CD4-positive, alpha-beta T cell treated with Interleukin-4 for 4 hours (primary cell): ENCODE measurements around the gene BMPR1B.
A peak's percentile ranks its signal among the peaks of the same experiment; 100 is the strongest.
"Not testable (repeated sequence)": the region's sequence is repeated elsewhere in the genome, so short reads cannot be mapped to it uniquely, and the experiment has no call there.

Experiments used
- DNase-seq: peaks from one replicate; pipeline ENCODE4 v3.0.0-alpha.2; 2020

BMPR1B gene

DNA sequence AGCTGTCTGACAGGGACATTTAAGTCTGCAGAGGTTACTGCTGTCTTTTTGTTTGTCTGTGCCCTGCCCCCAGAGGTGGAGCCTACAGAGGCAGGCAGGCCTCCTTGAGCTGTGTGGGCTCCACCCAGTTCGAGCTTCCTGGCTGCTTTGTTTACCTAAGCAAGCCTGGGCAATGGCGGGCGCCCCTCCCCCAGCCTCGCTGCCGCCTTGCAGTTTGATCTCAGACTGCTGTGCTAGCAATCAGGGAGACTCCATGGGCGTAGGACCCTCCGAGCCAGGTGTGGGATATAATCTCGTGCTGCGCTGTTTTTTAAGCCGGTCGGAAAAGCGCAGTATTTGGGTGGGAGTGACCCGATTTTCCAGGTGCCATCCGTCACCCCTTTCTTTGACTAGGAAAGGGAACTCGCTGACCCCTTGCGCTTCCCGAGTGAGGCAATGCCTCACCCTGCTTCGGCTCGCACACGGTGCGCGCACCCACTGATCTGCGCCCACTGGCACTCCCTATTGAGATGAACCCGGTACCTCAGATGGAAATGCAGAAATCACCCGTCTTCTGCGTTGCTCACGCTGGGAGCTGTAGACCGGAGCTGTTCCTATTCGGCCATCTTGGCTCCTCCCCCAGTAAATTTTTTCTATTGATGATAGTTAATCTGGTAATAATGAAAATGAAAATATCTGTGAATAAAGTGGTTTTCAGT lies 83.6 kb downstream of the BMPR1B start:
- not testable (repeated sequence) for DNase-seq

DNA sequence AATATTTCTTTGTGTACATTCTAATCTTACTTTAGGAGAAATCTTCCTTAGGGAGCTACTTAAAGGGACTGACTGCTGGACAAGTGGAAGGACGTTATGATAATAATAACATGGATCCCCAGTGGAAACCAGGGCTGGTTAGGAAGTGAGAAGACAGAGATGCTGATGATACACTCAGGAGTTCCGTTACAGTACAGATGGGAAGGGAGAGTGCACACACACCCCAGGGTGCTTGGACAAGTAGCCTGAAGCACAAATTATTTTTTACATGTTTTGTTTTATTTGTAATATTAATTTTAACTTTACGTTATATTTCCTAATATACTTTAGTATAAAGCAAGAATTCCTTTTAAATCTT lies 84.1 kb downstream of the BMPR1B start:
- DNase-seq: no peak

DNA sequence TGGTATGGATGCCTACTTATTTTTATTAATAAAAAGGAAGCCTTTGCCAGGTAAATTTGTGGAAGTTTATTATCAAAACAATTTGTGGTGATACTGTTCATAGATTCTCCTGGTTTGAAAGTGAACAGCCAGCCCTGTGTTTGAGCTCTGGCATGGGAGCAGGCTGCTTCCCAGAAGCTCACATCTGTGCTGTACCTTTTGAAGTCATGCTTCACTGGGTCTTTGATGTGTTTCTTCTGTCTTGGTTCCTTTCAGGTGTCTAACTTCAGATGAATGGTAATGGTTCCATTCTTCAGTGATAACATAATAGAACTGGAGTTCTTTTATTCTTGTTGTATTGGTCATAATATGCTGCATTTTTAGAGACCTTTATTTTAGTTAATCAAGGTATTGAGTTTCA lies 85.5 kb downstream of the BMPR1B start:
- DNase-seq: no peak

DNA sequence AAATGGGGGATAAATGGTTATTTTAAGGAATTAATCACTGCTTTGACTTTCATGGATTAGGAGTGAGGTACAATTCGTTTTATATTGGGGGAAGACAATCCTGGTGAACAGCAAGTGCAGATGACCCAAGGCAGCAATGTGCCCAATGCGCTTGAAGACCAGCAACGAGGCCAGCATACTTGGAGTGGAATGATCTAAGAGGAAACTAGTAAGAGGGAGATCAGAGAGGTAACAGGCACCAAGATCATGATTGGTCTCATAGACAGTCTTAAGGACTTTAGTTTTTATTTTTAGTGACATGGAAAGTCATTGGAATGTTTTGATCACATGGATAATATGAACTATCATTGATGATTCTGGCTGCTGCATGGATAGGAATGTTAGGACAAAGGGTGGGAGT lies 90.6 kb downstream of the BMPR1B start:
- no peak for DNase-seq

DNA sequence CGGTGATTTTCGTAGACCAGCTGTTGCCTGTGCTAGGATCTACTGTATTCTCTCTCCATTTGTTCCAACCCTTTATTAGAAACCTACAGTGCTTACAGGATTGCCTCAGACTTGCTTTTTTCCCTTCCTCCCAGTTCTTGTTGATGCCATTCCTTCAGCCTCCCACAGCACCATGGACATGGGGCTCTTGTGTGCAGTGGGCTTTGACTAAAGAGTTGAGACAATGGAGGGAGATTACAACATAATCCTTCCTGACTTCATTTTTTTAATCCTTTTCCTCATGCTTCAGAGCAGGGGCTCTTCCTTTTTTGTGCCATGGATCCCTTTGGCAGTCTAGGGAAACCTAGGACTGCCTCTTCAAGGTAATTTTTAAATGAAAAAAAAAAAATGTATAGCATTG lies 92.1 kb downstream of the BMPR1B start:
- DNase-seq: no peak

DNA sequence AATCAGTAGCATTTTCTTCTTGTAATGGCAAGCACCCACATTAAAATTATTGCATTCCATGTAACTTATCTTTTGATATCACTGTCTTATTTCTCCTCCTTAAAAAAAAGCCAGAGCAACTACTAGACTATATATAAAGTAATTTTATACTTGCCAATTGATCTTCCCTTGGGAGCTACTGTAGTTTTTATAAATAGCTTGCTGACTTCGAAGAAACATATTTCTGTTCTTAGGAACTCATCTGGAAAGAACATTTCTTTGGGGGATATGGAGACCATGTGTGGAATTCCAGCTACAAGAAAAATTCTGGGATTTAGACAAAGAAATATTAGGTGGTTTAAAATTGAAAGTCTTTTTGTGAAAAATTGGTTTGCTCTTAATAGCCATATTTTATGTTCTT lies 94.9 kb downstream of the BMPR1B start:
- no peak for DNase-seq

DNA sequence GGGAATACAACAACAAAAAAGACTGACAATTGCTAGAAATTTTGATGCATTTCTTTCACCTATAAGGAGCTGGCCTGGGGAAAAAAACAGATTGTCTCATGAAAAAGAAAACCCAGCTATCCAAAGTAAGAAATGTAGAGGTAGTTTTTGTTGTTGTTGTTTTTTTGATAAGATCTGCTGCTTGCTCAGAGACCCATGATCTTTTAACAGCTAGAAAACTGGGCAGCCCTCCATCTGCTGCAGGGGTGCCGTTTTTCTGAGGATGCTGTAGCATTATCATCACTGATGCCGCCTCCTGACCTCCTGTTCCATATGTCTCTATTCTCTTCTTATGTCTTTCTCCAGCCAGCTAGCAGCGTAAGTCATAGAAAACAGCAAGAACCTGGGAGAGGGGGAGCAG lies 98.3 kb downstream of the BMPR1B start:
- no peak for DNase-seq

DNA sequence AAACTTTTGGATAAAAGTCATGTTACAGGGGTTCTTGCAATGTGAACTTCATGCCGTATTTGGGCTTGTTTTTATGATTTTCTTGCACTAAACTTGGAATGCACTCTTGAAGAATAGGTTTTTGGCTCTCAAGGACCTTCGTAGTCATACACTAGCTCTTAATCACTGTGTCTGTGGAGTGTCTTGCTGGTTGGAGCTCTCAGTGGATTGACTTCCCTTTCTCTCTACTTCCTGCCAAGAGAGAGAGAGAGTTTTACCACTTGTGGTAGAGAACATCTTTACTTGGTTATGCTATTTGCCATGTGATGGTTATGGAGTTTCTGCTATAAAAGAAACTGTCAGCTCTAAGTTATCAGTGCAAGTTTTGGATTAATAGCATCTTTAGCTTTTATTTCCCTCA lies 112.4 kb downstream of the BMPR1B start:
- no peak for DNase-seq

DNA sequence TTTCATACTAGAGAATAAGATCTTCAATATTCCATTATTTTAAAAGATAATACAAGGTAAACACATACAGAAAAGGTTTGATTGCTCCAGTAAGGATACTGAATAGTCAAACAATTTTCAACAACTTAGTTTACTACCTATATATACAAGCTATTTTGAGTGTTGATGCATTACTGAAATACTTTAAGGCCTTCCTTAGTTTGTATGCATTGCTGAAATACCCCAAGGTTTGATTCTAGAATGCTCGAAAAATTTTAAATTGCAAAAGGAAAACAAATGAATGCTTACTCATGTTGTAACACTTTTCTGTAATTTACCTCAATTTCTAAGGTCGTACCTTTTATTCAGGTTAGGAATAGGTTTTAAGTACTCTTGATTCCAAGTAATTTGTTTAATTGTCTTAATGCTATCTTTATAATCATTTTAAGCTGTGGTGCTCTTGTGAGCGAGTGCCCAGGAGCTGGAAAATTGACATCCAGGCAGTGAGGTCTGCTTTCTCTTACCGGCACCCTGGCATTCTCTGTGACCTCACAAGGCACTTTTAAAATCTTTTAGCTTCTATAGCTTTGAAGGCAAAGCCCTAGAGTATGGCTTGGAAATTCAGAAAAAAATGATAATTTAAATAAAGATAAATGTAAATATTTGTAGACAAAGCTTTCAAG lies 114.0 kb downstream of the BMPR1B start:
- DNase-seq: no peak

DNA sequence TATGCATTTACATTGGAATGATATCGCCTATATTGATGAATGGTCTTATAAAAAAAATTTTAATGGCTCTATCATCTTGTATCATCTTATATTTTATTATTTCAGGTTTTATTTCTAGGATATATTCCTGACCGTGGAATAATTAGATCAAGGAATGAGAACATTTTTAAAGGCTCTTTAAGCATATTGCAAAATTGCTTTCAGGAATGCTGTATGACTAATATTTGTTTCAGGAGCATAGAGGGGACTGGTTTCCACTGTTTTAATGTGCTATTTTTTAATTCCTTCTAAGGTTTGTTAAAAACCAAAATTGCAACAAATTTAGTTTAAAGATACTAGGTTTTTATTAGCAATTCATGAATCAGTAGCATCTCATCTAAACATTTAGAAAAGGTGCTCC lies 120.2 kb downstream of the BMPR1B start:
- no peak for DNase-seq

DNA sequence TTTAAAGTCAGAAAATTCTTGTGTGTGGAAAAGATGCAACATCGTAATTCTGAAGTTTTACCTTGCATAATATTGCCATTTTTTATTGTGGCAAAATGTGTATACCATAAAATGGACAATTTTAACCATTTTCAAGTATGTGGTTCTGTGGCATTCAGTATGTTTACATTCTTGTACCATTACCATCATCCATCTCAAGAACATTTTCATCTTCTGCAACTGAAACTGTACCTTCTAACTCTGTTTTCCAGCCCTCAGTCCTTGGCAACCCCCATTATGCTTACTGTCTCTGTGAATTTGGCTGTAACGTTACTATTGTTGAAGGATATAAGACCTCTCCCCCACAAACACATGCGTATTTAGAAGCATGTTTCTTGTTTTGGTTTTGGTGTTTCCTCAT lies 123.2 kb downstream of the BMPR1B start:
- DNase-seq: no peak

DNA sequence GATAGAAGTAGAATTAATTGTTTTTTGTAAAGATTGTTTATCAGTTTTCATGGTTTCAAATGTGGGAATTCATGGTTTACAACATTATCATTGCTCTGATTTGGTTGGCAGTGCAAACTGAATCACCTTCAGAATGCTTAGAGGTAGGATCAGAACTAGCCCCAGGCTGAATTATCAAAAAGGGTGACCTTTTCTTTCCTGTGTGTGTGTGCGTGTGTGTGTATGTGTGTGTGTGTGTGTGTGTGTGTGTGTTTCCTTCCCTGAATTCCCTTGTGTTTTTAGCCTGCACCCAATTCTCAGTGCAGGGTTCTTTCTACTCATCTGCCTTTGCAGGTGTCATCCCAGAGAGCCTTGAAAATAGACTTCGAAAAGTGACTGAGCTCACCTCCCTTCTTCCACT lies 125.0 kb downstream of the BMPR1B start:
- DNase-seq: no peak

DNA sequence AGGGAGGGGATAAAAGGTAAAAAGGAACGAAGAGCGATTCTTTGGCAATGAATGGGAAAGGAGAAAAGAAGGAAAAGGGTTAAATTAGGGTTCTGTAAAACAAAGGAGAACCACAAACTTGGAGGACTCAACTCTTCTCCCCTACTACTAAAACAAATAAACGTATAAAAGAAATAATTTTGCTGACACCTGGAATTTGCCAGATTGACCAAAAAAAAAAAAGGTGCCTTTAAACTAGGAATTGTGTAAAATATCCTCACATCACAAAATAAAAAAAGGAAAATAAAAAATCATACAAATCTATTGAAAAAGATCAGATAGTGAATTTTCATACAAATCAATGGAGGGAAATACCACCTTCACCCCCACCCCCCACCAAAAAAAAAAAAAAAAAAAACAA lies 129.3 kb downstream of the BMPR1B start:
- DNase-seq: no peak

DNA sequence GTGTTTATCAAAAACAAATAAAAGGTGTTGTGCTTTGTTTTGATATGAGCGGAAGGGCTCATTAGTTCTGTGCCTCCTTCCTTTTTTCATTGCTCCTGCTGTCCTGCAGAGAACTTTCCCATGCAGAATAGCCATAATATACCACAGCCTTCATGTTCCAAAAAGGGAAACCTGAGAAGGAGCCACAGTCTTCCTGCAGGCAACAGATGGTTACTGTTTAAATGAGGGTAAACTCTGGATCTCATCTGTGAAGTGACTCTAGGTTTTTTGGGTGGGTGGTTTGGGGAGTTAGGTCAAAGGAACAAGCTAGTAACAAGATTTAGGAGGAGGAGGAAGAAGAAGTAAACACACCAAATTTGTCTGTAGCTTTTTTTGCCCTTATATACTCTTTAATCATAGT lies 131.8 kb downstream of the BMPR1B start:
- DNase-seq: no peak

DNA sequence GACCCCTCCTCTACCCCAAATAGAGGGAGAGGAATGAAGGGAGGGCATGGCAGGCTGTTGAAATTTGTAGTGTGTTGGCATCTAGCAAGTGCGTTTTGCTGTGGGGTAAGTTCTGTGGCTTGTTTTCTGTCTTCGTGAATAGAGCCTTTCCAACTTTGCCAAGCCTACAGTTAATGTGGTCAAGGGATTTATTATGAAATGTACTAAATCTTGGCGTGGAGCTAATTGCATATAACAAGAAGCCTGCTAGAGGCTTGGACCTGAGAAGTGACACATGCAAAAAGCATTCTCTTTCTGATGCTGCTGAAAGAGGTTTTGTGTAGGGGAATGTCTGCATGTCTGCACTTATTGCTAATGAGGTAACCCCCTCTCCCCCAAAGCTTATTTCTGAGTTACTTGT lies 132.2 kb downstream of the BMPR1B start:
- DNase-seq: no peak

DNA sequence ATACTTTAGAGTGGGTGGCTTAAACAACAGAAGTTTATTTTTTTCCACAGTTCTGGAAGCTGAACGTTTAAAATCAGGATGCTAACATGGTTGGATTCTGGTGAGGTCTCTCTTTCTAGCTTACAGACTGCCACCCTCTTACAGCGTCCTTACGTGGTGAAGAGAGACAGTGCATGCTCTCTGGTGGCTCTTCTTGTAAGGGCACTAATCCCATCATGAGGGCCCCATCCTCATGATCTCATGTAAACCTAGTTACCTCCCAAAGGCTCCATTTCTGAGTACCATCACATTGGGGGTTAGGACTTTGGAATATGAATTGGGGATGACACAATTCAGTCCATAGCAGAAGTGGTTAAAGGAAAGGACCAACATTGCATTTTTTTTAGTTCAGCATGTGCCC lies 132.8 kb downstream of the BMPR1B start:
- no peak for DNase-seq

DNA sequence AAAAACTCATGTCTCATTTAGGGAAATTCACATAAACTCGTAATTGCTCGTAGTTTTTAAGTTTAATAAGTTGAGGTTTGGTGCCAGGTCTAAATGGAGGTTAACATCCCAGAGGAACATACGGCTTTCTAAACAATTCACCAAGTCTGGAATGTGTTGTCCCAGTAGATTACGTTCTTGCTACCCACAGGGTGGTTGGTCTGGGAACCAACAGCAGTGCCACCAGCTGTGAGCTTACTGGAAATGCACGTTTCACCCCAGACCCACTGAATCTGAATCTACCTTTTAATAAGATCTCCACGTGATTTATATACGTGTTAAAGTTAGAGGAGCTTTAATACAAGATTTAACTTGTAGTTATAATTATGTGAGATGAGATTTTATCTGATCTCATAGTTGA lies 134.3 kb downstream of the BMPR1B start:
- DNase-seq: no peak

DNA sequence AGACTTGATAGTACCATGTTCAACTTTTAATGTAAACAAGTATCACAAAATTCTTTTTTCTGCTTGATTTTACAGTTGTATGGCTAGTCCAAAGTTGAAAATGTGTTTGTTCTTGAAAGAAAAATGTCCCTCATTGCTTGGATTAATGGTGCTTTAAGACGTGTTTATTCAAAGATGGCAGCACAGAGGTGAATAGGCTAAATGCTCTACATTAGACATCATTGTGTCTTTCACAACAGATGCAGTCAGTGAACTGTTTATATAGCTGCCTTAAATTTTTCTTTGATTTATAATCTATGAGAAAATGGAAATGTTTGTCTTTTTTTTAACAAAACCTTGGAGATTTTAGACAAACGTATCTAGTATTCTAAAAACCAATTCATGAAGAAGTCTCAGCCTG lies 137.3 kb downstream of the BMPR1B start:
- DNase-seq: no peak

DNA sequence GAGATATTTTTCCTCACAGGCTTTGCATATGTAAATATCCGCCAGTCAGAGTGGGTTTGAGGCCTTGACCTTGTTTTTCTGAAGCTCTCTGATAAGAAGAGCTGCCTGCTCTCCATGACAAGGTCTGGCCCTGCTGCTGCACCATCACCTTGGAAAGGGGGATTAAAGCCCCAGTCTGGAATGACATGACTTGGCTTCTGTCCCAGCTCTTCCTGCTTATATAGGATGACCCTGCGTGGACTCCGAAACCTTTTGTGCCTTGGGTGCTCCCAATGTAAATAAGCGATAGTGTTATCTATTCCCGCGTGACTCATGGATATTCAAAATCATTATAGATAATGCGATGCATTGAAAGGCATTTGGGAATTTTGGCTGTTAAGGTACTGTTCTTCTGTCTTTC lies 139.3 kb downstream of the BMPR1B start:
- no peak for DNase-seq

DNA sequence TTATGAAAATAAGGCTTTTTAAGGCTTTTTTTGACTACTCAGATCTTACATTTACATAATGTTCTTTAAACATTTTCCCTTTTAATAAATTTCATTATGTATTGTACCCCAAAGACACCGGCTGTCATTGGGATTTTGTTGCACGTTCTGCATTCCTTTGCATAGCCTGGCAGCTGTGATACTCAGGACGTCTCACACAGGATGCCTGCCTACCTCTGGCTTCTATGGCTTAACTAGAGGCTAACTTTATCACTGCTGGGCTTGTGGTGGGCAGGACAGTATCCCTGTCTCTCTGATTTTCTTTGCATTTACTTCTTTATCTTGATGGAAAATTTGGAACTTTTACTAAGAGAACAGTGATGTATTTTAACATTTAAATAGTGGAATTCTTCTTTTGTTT lies 147.8 kb downstream of the BMPR1B start:
- DNase-seq: no peak

DNA sequence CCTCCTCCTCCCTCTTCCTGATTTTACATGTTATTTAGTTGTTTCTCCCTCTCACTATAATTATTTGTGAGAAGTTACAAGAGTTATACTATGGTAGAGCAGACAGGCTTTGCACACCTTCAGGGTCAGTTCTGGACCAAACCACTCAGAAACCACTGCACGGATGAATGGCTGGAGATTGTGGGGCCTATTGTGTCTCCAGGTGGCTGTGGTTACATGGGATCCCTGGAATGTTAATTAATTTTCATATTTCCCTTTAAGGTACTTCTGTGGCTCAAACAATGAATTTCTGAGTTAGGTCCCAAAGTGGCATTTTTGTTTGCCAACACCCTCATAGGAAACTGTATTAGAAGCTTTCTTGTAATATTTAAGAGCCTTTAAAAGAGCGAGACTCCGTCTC lies 151.9 kb downstream of the BMPR1B start:
- no peak for DNase-seq

DNA sequence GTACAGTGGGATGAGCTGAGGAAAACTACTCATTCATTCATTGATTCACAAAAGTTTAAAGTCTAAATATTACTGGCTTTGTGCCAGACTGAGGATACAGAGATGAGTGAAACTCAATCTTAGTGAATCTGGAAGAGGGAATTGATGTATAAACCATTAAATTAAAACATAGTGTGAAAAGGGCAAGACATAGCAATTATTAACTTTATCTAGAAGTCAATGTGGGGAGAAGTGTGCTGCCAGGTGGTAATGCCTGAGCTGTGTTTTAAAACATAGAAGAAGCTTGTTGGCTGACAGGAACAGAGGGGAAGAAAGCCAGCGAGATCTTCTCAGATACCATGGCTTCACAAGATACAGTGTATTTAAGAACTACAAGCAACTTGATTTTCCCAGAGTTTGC lies 153.4 kb downstream of the BMPR1B start:
- no peak for DNase-seq

DNA sequence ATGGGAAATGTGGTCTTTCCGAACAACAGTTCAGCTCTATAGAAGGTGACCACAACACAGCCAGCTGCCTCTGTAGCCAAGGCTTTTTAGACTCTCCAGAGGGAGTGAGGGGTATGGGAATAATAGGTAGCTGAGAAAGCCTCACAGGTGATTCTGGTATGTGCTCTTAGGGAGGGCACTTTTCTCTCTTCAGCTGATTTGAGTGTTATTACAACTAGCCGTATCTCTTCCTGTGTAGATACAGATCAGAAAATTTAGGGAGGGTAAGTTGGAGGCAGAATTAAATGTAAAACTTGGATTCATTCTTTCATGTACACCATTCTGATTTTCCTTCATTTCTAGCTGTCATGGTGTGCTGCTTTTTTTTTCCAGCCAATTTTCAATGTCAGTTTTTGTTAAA lies 154.9 kb downstream of the BMPR1B start:
- no peak for DNase-seq

DNA sequence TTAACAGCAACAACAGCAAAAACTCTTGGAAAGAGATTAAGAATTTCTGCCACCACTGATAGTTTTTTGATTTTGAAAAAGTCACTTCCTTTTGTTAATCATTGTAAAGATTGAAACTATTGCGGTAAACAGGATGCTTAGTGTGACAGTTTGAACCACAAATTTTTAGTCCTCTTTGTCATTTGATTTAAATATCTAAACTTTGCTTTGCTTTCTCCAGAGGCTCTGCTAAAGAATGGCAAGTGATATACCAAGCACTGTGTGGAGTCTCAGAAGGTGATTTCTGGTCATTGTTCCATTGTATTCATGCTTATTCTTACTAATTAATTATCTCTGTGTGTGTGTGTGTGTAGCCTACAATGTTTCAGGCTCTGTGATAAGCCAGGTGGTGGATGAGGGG lies 155.6 kb downstream of the BMPR1B start:
- DNase-seq: peak; percentile 1

DNA sequence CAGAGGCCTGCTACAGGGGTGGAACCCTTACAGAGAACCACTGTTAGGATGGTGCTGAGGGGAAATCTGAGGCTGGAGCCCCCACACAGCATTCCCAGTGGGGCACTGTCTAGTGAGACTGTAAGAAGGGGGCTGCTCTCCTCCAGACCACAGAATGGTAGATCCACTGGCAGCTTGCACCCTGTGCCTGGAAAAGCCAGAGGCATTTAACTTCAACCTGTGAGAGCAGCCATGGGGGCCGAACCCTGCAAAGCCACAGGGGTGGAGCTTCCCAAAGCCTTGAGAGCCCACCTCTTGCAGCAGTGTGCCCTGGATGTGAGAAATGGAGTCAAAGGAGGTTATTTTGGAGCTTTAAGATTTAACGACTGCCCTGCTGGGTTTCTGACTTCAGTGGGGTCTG lies 159.4 kb downstream of the BMPR1B start:
- DNase-seq: no peak
